GM11168 (cell line): ENCODE results near the gene PSMC3.

Source experiments
- in situ Hi-C: fragments of 300-500 bp; cut with MboI; formaldehyde crosslinking; loops from one replicate; pipeline ENCODE4 v1.12.0; 2022; ENCODE audit warnings: low sequenced_read_pairs; ENCODE audit not compliant: unreplicated experiment

PSMC3 gene

GRCh38 chr11:47414685-47415070 lies 11.6 kb downstream of the PSMC3 start:
- in situ Hi-C loops = no loop called here

GRCh38 chr11:47413908-47414684 lies 12.1 kb downstream of the PSMC3 start:
- in situ Hi-C loops = no loop called here

- in situ Hi-C loops = no loop called here
These were observed 12.9 kb downstream of the PSMC3 start for GRCh38 chr11:47413351-47413750.

GRCh38 chr11:47411884-47412746 lies 14.1 kb downstream of the PSMC3 start:
- in situ Hi-C loops = no loop called here

GRCh38 chr11:47410370-47411264 lies 15.6 kb downstream of the PSMC3 start:
- in situ Hi-C loops = no loop called here

- in situ Hi-C loops = no loop called here
These were observed 16.5 kb downstream of the PSMC3 start for GRCh38 chr11:47409440-47410369.

- in situ Hi-C loops = no loop called here
These were observed 17.4 kb downstream of the PSMC3 start for GRCh38 chr11:47408598-47409439.

- in situ Hi-C loops = no loop called here
These were observed 18.3 kb downstream of the PSMC3 start, which contains the start of gene SLC39A13 for GRCh38 chr11:47407746-47408590. Gene SLC39A13, plus strand, starts transcription at chr11:47408590. Its CDS starts 1,505 bp downstream, at chr11:47410095.

GRCh38 chr11:47406896-47407745 lies 19.1 kb downstream of the PSMC3 start:
- in situ Hi-C loops = no loop called here

GRCh38 chr11:47403571-47403970 lies 22.7 kb downstream of the PSMC3 start:
- in situ Hi-C loops = no loop called here

GRCh38 chr11:47403135-47403534 lies 23.1 kb downstream of the PSMC3 start:
- in situ Hi-C loops = no loop called here

- in situ Hi-C loops = no loop called here
These were observed 25.4 kb downstream of the PSMC3 start for GRCh38 chr11:47400768-47401279.

GRCh38 chr11:47399860-47400767 lies 26.1 kb downstream of the PSMC3 start:
- in situ Hi-C loops = no loop called here

- in situ Hi-C loops = no loop called here
These were observed 27.7 kb downstream of the PSMC3 start for GRCh38 chr11:47398551-47398950.

GRCh38 chr11:47398011-47398410 lies 28.2 kb downstream of the PSMC3 start:
- in situ Hi-C loops = no loop called here

GRCh38 chr11:47396049-47396320 lies 30.3 kb downstream of the PSMC3 start:
- in situ Hi-C loops = no loop called here
